Upper lobe of right lung (tissue), 1 donor: ENCODE results near the gene UST. TPM values are rescaled to one million over a fixed set of nuclear protein-coding genes. Genes with fewer than 3 reads are reported as not detected.
"Not testable (repeated sequence)": the region's sequence is repeated elsewhere in the genome, so short reads cannot be mapped to it uniquely, and the experiment has no call there.

ENCODE experiments used
- ATAC-seq: fragments of 200-7000 bp; cut with Tn5 transposase; one replicate; pipeline ENCODE4 v1.9.1; 2020; ENCODE audit warnings: mild to moderate bottlenecking, moderate library complexity
- DNase-seq: peaks from one replicate; pipeline ENCODE4 v3.0.0-alpha.2; 2020
- H3K27ac ChIP-seq: fragments of 200-600 bp; one replicate; pipeline ENCODE4 v1.8.0; 2022
- H3K27me3 ChIP-seq: fragments of 200-600 bp; one replicate; pipeline ENCODE4 v1.8.0; 2022; ENCODE audit warnings: mild to moderate bottlenecking
- H3K36me3 ChIP-seq: fragments of 200-600 bp; one replicate; pipeline ENCODE4 v1.8.0; 2022
- H3K4me1 ChIP-seq: fragments of 200-600 bp; one replicate; pipeline ENCODE4 v1.8.0; 2022
- H3K4me3 ChIP-seq: fragments of 200-600 bp; one replicate; pipeline ENCODE4 v1.8.0; 2022; ENCODE audit warnings: mild to moderate bottlenecking
- H3K9me3 ChIP-seq: fragments of 200-600 bp; one replicate; pipeline ENCODE4 v1.8.0; 2022
- intact Hi-C: fragments of 100-400 bp; cut with DNase I; formaldehyde crosslinking; loops from one replicate; pipeline ENCODE4 v1.11.0; 2022
- total RNA-seq: library from RNA; stranded (reverse); fragmentation: NEBNext Ultra II Directional; extraction: Animal tissue kit (Norgen Biotek cat#: 25700); gene quantifications from one replicate; pipeline ENCODE4 v1.2.1, GENCODE V29; 2021
- TF ChIP-seq, protein P1 (sequence below): fragments of 200-600 bp; IDR thresholded peaks from one replicate; pipeline ENCODE4 v1.8.0; 2022; ENCODE audit warnings: antibody characterized with exemption
- donor health status: DM: no; HTN: yes; CAD: no; lungs with severe emphysema.

The UST gene
- total RNA-seq, 1 donor from 2014 or later: 11.8 TPM

GRCh38 chr6:149098700-149099276 is 352.0 kb downstream of the UST start:
- Histone ChIP-seq H3K27ac (no peak overlapping the region), H3K4me3 (no peak overlapping the region), H3K27me3 (no peaks in the 10 kb centered on the region), H3K36me3 (no peaks in the 10 kb centered on the region), H3K4me1 (no peaks in the 10 kb centered on the region), H3K9me3 (peaks cover 4% of the 10 kb centered on the region)
- DNase-seq (no peak), ATAC-seq (no peak)
- TF ChIP-seq, protein P1, sequence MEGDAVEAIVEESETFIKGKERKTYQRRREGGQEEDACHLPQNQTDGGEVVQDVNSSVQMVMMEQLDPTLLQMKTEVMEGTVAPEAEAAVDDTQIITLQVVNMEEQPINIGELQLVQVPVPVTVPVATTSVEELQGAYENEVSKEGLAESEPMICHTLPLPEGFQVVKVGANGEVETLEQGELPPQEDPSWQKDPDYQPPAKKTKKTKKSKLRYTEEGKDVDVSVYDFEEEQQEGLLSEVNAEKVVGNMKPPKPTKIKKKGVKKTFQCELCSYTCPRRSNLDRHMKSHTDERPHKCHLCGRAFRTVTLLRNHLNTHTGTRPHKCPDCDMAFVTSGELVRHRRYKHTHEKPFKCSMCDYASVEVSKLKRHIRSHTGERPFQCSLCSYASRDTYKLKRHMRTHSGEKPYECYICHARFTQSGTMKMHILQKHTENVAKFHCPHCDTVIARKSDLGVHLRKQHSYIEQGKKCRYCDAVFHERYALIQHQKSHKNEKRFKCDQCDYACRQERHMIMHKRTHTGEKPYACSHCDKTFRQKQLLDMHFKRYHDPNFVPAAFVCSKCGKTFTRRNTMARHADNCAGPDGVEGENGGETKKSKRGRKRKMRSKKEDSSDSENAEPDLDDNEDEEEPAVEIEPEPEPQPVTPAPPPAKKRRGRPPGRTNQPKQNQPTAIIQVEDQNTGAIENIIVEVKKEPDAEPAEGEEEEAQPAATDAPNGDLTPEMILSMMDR: no peak
- intact Hi-C loops: no loop called here

DNA sequence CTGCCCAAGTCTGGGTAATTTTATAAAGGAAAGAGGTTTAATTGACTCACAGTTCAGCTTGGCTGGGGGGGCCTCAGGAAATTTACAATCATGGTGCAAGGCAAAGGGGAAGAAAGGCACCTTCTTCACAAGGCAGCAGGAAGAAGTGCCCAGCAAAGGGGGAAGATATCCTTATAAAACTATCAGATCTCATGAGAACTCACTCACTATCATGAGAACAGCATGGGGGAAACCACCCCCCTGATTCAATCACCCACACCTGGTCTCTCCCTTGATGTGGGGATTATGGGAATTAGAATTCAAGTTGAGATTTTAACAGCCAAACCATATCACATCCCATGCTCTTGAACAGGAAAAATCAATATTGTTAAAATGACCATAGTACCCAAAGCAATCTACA is 355.5 kb downstream of the UST start:
- ATAC-seq (no peak), DNase-seq (no peak)
- no peaks in the 10 kb centered on the region for H3K36me3 ChIP-seq
- H3K9me3 ChIP-seq: peaks cover 4% of the 10 kb centered on the region
- no peaks in the 10 kb centered on the region for H3K27me3 ChIP-seq
- no peak overlapping the region for H3K4me3 ChIP-seq
- intact Hi-C loops: no loop called here
- TF ChIP-seq, protein P1: no peak
- H3K4me1 ChIP-seq: no peaks in the 10 kb centered on the region
- H3K27ac ChIP-seq: no peak overlapping the region

- H3K36me3 ChIP-seq, intact Hi-C loops, H3K4me3 ChIP-seq, H3K9me3 ChIP-seq, DNase-seq, H3K27ac ChIP-seq, H3K4me1 ChIP-seq, H3K27me3 ChIP-seq, ATAC-seq: not testable (repeated sequence)
Measured at GRCh38 chr6:149103950-149104349, 357.1 kb downstream of the UST start.

DNA sequence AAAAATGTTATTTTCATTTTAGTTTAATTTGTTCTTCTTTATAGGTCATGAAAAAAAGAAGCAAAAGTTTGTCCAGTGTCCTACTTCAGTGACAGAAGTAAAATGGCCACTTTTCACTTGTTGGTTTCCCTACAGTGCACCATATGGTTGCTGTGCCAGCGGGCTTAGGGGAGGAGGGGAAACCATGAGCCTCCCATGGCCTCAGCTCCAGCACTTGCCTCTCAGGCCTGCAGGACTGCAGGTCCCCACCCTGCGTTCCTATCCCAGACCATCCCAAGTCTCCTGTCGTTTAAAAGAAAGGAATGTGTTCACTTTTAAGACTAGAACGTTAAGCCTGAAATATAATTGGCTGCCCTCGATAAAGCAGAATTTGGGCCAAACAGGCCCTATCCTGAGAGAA is 360.7 kb downstream of the UST start:
- Histone ChIP-seq H3K27me3 (no peaks in the 10 kb centered on the region), H3K36me3 (no peaks in the 10 kb centered on the region), H3K9me3 (no peaks in the 10 kb centered on the region), H3K4me3 (no peak overlapping the region), H3K4me1 (no peaks in the 10 kb centered on the region), H3K27ac (no peak overlapping the region)
- DNase-seq: no peak
- TF ChIP-seq, protein P1: no peak
- intact Hi-C loops: no loop called here
- no peak for ATAC-seq

GRCh38 chr6:149108038-149108748 is 361.4 kb downstream of the UST start:
- Histone ChIP-seq H3K27ac (no peak overlapping the region), H3K27me3 (no peaks in the 10 kb centered on the region), H3K4me1 (no peaks in the 10 kb centered on the region), H3K4me3 (no peak overlapping the region), H3K36me3 (no peaks in the 10 kb centered on the region), H3K9me3 (no peaks in the 10 kb centered on the region)
- TF ChIP-seq, protein P1: no peak
- DNase-seq (no peak), ATAC-seq (no peak)
- intact Hi-C loops: no loop called here

DNA sequence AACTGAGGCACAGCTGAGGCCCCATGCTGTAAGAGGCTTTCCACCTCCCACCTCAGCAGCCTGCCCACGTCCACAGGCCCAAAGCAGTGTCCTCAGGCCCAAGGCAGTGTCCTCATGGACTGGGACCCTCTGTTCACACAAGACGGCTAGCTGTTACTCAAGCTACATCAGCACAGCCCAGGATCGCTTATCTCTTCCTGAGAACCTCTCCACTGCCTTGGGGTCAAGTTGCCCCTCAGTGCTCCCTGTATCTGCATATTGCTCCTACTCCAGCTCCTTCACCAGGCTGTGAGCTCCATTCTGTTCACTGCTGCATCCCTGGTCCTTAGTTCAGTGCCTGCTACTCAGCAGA is 361.9 kb downstream of the UST start:
- TF ChIP-seq, protein P1: no peak
- intact Hi-C loops: no loop called here
- no peak overlapping the region for H3K4me3 ChIP-seq
- DNase-seq (no peak), ATAC-seq (peak; percentile 34)
- no peaks in the 10 kb centered on the region for H3K27me3 ChIP-seq
- no peaks in the 10 kb centered on the region for H3K36me3 ChIP-seq
- H3K27ac ChIP-seq: no peak overlapping the region
- H3K9me3 ChIP-seq: no peaks in the 10 kb centered on the region
- H3K4me1 ChIP-seq: no peaks in the 10 kb centered on the region
